Calu3 (cell line): ENCODE data around the gene TSPAN5. TPM values are rescaled to one million over a fixed set of nuclear protein-coding genes. Genes with fewer than 3 reads are reported as not detected.

Experiments
- BruUV-seq: library from RNA; stranded (reverse); fragments of 400-500 nt; replicated peaks from 2 replicates; lab custom pipeline; 2021; lab: Mats Ljungman, UMichigan
- CTCF ChIA-PET: fragments of 300-600 bp; sonication (Branson Sonifier 250); formaldehyde crosslinking; loops from one replicate; lab custom pipeline; 2022; ENCODE audit warnings: antibody characterized with exemption; lab: Charles Lee
- DNase-seq: peaks from one replicate; pipeline ENCODE4 v3.0.0; 2022
- H3K27ac Mint-ChIP-seq: one replicate; pipeline ENCODE4 v1.8.0; 2022; ENCODE audit warnings: mixed read lengths; ENCODE audit not compliant: unreplicated experiment
- H3K27me3 Mint-ChIP-seq: one replicate; pipeline ENCODE4 v1.8.0; 2022; ENCODE audit warnings: mixed read lengths; ENCODE audit not compliant: unreplicated experiment
- H3K36me3 Mint-ChIP-seq: one replicate; pipeline ENCODE4 v1.8.0; 2022; ENCODE audit warnings: mild to moderate bottlenecking, moderate library complexity, mixed read lengths; ENCODE audit not compliant: insufficient read depth, unreplicated experiment
- H3K4me1 Mint-ChIP-seq: one replicate; pipeline ENCODE4 v1.8.0; 2022; ENCODE audit warnings: mild to moderate bottlenecking, low read depth, mixed read lengths; ENCODE audit not compliant: unreplicated experiment
- H3K4me3 Mint-ChIP-seq: one replicate; pipeline ENCODE4 v1.8.0; 2022; ENCODE audit warnings: mild to moderate bottlenecking, low read depth, moderate library complexity, mixed read lengths; ENCODE audit not compliant: unreplicated experiment
- H3K9me3 Mint-ChIP-seq: one replicate; pipeline ENCODE4 v1.8.0; 2022; ENCODE audit warnings: low read depth, mixed read lengths; ENCODE audit not compliant: unreplicated experiment
- CTCF ChIP-seq: fragments of 200-600 bp; IDR thresholded peaks from one replicate; pipeline ENCODE4 v1.8.0; 2022; ENCODE audit warnings: antibody characterized with exemption; ENCODE audit not compliant: unreplicated experiment
- intact Hi-C: fragments of 100-400 bp; cut with micrococcal nuclease; formaldehyde crosslinking; loops from one replicate; pipeline ENCODE4 v1.10.0; 2022; ENCODE audit not compliant: unreplicated experiment
- total RNA-seq: library from RNA; stranded (reverse); gene quantifications from 2 replicates; pipeline ENCODE4 v1.2.3, GENCODE V29; 2022

TSPAN5 gene
- total RNA-seq, 1 experiment from 2014 or later = 4.8 TPM

GRCh38 chr4:98645527-98645926 lies 12.9 kb downstream of the TSPAN5 start:
- no peak for DNase-seq
- H3K27ac Mint-ChIP-seq = no peak overlapping the region
- H3K4me1 Mint-ChIP-seq = no peaks in the 10 kb centered on the region
- no peak for TF ChIP-seq CTCF
- H3K9me3 Mint-ChIP-seq = peaks cover 6% of the 10 kb centered on the region
- no peaks in the 10 kb centered on the region for H3K27me3 Mint-ChIP-seq
- CTCF ChIA-PET = no interaction called here
- H3K4me3 Mint-ChIP-seq = no peak overlapping the region
- intact Hi-C loops = no loop called here
- H3K36me3 Mint-ChIP-seq = peaks cover 3% of the 10 kb centered on the region
- BruUV-seq = no TSS peak

- no peak for DNase-seq
- no peaks in the 10 kb centered on the region for H3K9me3 Mint-ChIP-seq
- intact Hi-C loops = no loop called here
- H3K27ac Mint-ChIP-seq = no peak overlapping the region
- H3K4me3 Mint-ChIP-seq = no peak overlapping the region
- CTCF ChIA-PET = no interaction called here
- peaks cover 3% of the 10 kb centered on the region for H3K36me3 Mint-ChIP-seq
- no TSS peak for BruUV-seq
- no peak for TF ChIP-seq CTCF
- no peaks in the 10 kb centered on the region for H3K4me1 Mint-ChIP-seq
- no peaks in the 10 kb centered on the region for H3K27me3 Mint-ChIP-seq
Observed at GRCh38 chr4:98643755-98644154, 14.7 kb downstream of the TSPAN5 start.

GRCh38 chr4:98642991-98643426 lies 15.4 kb downstream of the TSPAN5 start:
- H3K27me3 Mint-ChIP-seq = no peaks in the 10 kb centered on the region
- CTCF ChIA-PET = no interaction called here
- no TSS peak for BruUV-seq
- H3K27ac Mint-ChIP-seq = no peak overlapping the region
- DNase-seq = peak; percentile 24
- H3K4me1 Mint-ChIP-seq = no peaks in the 10 kb centered on the region
- H3K36me3 Mint-ChIP-seq = peaks cover 3% of the 10 kb centered on the region
- intact Hi-C loops = no loop called here
- no peak overlapping the region for H3K4me3 Mint-ChIP-seq
- TF ChIP-seq CTCF = no peak
- H3K9me3 Mint-ChIP-seq = no peaks in the 10 kb centered on the region

GRCh38 chr4:98641906-98642668 lies 16.3 kb downstream of the TSPAN5 start:
- H3K27ac Mint-ChIP-seq = no peak overlapping the region
- TF ChIP-seq CTCF = no peak
- intact Hi-C loops = no loop called here
- H3K9me3 Mint-ChIP-seq = no peaks in the 10 kb centered on the region
- CTCF ChIA-PET = no interaction called here
- H3K4me1 Mint-ChIP-seq = no peaks in the 10 kb centered on the region
- H3K27me3 Mint-ChIP-seq = no peaks in the 10 kb centered on the region
- no peak overlapping the region for H3K4me3 Mint-ChIP-seq
- BruUV-seq = no TSS peak
- H3K36me3 Mint-ChIP-seq = peaks cover 3% of the 10 kb centered on the region
- no peak for DNase-seq
